Measurements from ENCODE around the gene RAX.

- TF ChIP-seq CTCF (IDR thresholded peaks at IDR 0.05; ENCODE audit: insufficient read depth, low read length) = no peak
- no peak for TF ChIP-seq GABPA (IDR thresholded peaks at IDR 0.05; ENCODE audit: low read depth)
- no peak for TF ChIP-seq POLR2AphosphoS5 (IDR thresholded peaks at IDR 0.05; ENCODE audit: low read depth)
- TF ChIP-seq SPI1 (IDR thresholded peaks at IDR 0.05; ENCODE audit: borderline replicate concordance, low read depth) = no peak
Observed at GRCh38 chr18:59265974-59266369, 7.3 kb downstream of the RAX start.
